Measurements from ENCODE around the gene ZDHHC21. TPM values are rescaled to one million over a fixed set of nuclear protein-coding genes. Genes with fewer than 3 reads are reported as not detected.

Gene ZDHHC21
- 2.1 to 4.5 TPM (median 2.6 TPM) in 5 replicates for total RNA-seq (2022; extraction: Qiagen RNA extraction; ENCODE audit: low read depth)

DNA sequence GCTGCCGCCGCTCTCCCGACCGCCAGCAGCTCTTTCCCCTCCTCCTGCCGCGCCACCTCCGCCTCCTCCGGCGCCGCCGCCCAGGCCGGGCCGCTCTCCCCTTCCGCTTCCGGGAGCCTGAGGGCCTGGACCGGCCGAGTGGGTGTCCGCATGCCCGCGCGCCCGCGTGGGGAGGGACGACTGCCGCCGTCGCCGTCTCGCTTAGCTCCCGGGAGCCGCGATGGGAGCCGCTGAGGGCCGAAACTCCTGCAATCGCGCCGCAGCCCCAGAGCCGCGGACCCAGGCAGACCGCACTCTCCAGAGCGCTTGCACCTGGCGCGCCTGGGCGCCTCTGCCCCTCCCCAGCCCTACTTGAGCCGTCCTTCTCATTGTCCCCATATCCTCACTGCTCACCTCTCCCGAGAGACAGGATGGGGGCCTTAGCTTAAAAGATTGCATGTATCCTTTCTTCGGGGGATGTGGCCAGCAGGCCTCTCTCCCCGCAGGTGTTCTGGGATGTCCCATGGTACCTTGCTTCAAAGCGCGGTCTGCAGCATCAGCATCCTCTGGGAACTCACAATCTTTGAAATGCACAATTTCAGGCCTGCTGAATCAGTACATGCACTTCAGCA is at the start of gene ZDHHC21:
TSS of gene ZDHHC21 (minus strand) at position 182 of the 611 bp plus-strand sequence. CDS start 19,092 bp downstream, outside the sequence.

DNA sequence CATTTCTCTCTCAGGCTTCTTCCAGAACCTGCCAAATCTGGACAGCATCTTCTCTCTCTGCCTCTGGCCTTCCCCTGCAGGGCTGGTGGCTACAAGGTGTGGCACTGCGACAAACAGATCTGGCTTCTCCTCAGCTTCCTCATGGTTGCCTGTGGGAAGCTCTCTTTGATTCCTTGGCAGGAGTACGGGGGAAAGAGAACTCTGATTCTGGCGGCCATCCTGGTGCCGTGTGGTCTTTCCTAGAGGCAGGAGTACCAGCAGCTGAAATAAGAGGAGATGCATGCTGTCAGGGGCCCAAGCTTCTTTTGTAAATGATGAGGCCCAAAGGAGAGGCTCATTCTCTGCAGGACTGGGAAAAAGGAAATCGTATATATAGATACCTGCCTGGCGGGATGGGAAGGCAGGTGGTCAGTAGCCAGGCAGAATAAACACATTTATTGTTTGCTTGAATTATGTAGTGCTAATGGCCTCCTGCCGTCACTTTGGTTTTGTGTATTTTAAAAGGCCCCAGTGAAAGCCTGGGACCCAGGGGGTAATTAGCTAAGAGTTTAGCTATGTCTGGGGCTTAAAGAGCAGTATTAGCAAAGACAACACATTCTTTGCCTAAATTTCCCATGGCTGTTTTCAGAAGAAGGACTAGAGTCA is 29.3 kb upstream of the ZDHHC21 start, which contains the start of gene CER1:
TSS of gene CER1 (minus strand) at position 343 of the 645 bp plus-strand sequence. CDS start at position 282, 61 bp downstream.

Other genes with a start within 250 kb of the ZDHHC21 start
- not detected in 5 replicates for gene CER1, start 29.3 kb upstream of the ZDHHC21 start, total RNA-seq (2022; extraction: Qiagen RNA extraction; ENCODE audit: low read depth)
- not detected in 5 replicates for gene FREM1, start 217.0 kb upstream of the ZDHHC21 start, total RNA-seq (2022; extraction: Qiagen RNA extraction; ENCODE audit: low read depth)

Measured in A549 treated with CpdA at 1 μM for 4 hours (cell line).